ENCODE measurements around the gene MLF2. TPM values are rescaled to one million over a fixed set of nuclear protein-coding genes. Genes with fewer than 3 reads are reported as not detected.
A peak's percentile ranks its signal among the peaks of the same experiment; 100 is the strongest.

MLF2 gene
- total and polyA plus RNA-seq, 2 of the 13 experiments (the other 11 are each of a cell fraction or from before 2014, with no cell fraction given), result 88.1 to 167 TPM

- TF ChIP-seq BRD4 (CRISPR knock-in tag; IDR thresholded peaks at IDR 0.05), result no peak
- no peak for TF ChIP-seq HNF1B (CRISPR knock-in tag; IDR thresholded peaks at IDR 0.05)
- TF ChIP-seq CTCF (CRISPR knock-in tag; IDR thresholded peaks at IDR 0.05), result peak; percentile 84
- no peak for TF ChIP-seq MYPOP (CRISPR knock-in tag; IDR thresholded peaks at IDR 0.05)
- TF ChIP-seq MIER3 (CRISPR knock-in tag; IDR thresholded peaks at IDR 0.05; ENCODE audit: borderline replicate concordance), result no peak
- TF ChIP-seq ZXDC (CRISPR knock-in tag; IDR thresholded peaks at IDR 0.05), result no peak
- TF ChIP-seq ATF2 (CRISPR knock-in tag; IDR thresholded peaks at IDR 0.05), result no peak
- TF ChIP-seq RAD21 (CRISPR knock-in tag; IDR thresholded peaks at IDR 0.05), result peak; percentile 78
- no peak for TF ChIP-seq ZFP91 (CRISPR knock-in tag; IDR thresholded peaks at IDR 0.05; ENCODE audit: borderline replicate concordance)
- TF ChIP-seq PATZ1 (CRISPR knock-in tag; IDR thresholded peaks at IDR 0.05), result no peak
- no peak for TF ChIP-seq ZNF34 (CRISPR knock-in tag; IDR thresholded peaks at IDR 0.05; ENCODE audit: borderline replicate concordance)
- no peak for TF ChIP-seq ZNF496 (CRISPR knock-in tag; IDR thresholded peaks at IDR 0.05; ENCODE audit: insufficient replicate concordance)
- TF ChIP-seq HNF4G (IDR thresholded peaks at IDR 0.05; ENCODE audit: borderline replicate concordance, low read depth, low read length), result no peak
- TF ChIP-seq HNF4G (CRISPR knock-in tag; IDR thresholded peaks at IDR 0.05; ENCODE audit: borderline replicate concordance, low read depth), result no peak
- no peak for TF ChIP-seq ZBTB38 (CRISPR knock-in tag; IDR thresholded peaks at IDR 0.05)
- TF ChIP-seq ADNP (CRISPR knock-in tag; IDR thresholded peaks at IDR 0.05), result no peak
These were observed 17.3 kb downstream of the MLF2 start (continued) for GRCh38 chr12:6735448-6736191.
